Liver (tissue), 9 donors: Measurements from ENCODE around the gene TPX2. TPM values are rescaled to one million over a fixed set of nuclear protein-coding genes. Genes with fewer than 3 reads are reported as not detected.

ENCODE experiments used
- DNase-seq: peaks from one replicate; pipeline ENCODE4 v3.0.0-alpha.2; 2017; ENCODE audit warnings: low spot score
- H3K27ac ChIP-seq, 2 donors: one replicate each; pipeline ENCODE4 v1.7.0; 2013; ENCODE audit warnings: inconsistent platforms in 2 of 2, low read length in 2 of 2, control low read depth in 1 of 2, low read depth in 1 of 2, mild to moderate bottlenecking in 1 of 2
- H3K27me3 ChIP-seq, 4 donors: one replicate each; pipeline versions ENCODE4 v1.6.1 to v1.7.0; 2013; ENCODE audit warnings: low read length in 3 of 4, inconsistent platforms in 1 of 4, mild to moderate bottlenecking in 1 of 4, moderate library complexity in 1 of 4; ENCODE audit not compliant: control insufficient read depth in 4 of 4, insufficient read depth in 4 of 4
- H3K36me3 ChIP-seq, 4 donors: one replicate each; pipeline versions ENCODE4 v1.6.1 to v1.7.0; 2013; ENCODE audit warnings: low read length in 3 of 4, mild to moderate bottlenecking in 3 of 4, low read depth in 1 of 4, moderate library complexity in 1 of 4; ENCODE audit not compliant: control insufficient read depth in 4 of 4, insufficient read depth in 3 of 4
- H3K4me1 ChIP-seq, 4 donors: one replicate each; pipeline versions ENCODE4 v1.6.1 to v1.7.0; 2013; ENCODE audit warnings: low read length in 3 of 4, mild to moderate bottlenecking in 3 of 4, moderate library complexity in 1 of 4; ENCODE audit not compliant: control insufficient read depth in 4 of 4, insufficient read depth in 4 of 4
- H3K4me3 ChIP-seq, 3 donors: one replicate each; pipeline versions ENCODE4 v1.6.1 to v1.7.0; 2013; ENCODE audit warnings: low read length in 3 of 3, control low read depth in 1 of 3, low read depth in 1 of 3, mild to moderate bottlenecking in 1 of 3
- H3K9ac ChIP-seq, 2 donors: one replicate each; pipeline ENCODE4 v1.7.0; 2013; ENCODE audit warnings: low read length in 2 of 2, mild to moderate bottlenecking in 2 of 2, moderate library complexity in 2 of 2, control low read depth in 1 of 2, low read depth in 1 of 2
- H3K9me3 ChIP-seq, 4 donors: one replicate each; pipeline versions ENCODE4 v1.6.1 to v1.7.0; 2013; ENCODE audit warnings: low read length in 3 of 4; ENCODE audit not compliant: control insufficient read depth in 4 of 4
- ATF3 ChIP-seq: IDR thresholded peaks from 2 replicates; pipeline ENCODE4 v1.6.1; 2016; ENCODE audit warnings: antibody characterized with exemption
- CTCF ChIP-seq: fragments of 150-350 bp; IDR thresholded peaks from 2 replicates; pipeline ENCODE4 v1.5.1; 2017; ENCODE audit warnings: improper control_type of control experiment, low read depth, low read length; ENCODE audit not compliant: missing input control
- EGR1 ChIP-seq, 2 donors: IDR thresholded peaks; 2 replicates each; pipeline ENCODE4 v1.6.1; 2016 to 2018; ENCODE audit warnings: antibody characterized with exemption in 2 of 2, low read depth in 2 of 2
- FOXA1 ChIP-seq: IDR thresholded peaks from 2 replicates; pipeline ENCODE4 v1.6.1; 2016; ENCODE audit warnings: antibody characterized with exemption
- FOXA2 ChIP-seq: IDR thresholded peaks from 2 replicates; pipeline ENCODE4 v1.6.1; 2016; ENCODE audit warnings: antibody characterized with exemption
- GABPA ChIP-seq, 2 donors: IDR thresholded peaks in 1 of 2; conservative IDR thresholded peaks in 1 of 2; 2 replicates each; pipeline ENCODE4 v1.6.1; 2016; ENCODE audit warnings: antibody characterized with exemption in 2 of 2, mild to moderate bottlenecking in 1 of 2, moderate library complexity in 1 of 2
- HNF4A ChIP-seq, 2 donors: conservative IDR thresholded peaks; 2 replicates each; pipeline ENCODE4 v1.6.1; 2016; ENCODE audit warnings: antibody characterized with exemption in 2 of 2, mild to moderate bottlenecking in 2 of 2
- HNF4G ChIP-seq: IDR thresholded peaks from 2 replicates; pipeline ENCODE4 v1.6.1; 2016; ENCODE audit warnings: antibody characterized with exemption
- JUND ChIP-seq, 2 donors: IDR thresholded peaks; 2 replicates each; pipeline ENCODE4 v1.6.1; 2016; ENCODE audit warnings: antibody characterized with exemption in 2 of 2
- NR2F2 ChIP-seq: IDR thresholded peaks from 2 replicates; pipeline ENCODE4 v1.6.1; 2016; ENCODE audit warnings: antibody characterized with exemption
- RAD21 ChIP-seq, 2 donors: IDR thresholded peaks; 2 replicates each; pipeline ENCODE4 v1.6.1; 2016; ENCODE audit warnings: antibody characterized with exemption in 2 of 2, mild to moderate bottlenecking in 2 of 2
- RXRA ChIP-seq, 2 donors: IDR thresholded peaks; 2 replicates each; pipeline ENCODE4 v1.6.1; 2017 to 2018; ENCODE audit warnings: antibody characterized with exemption in 2 of 2, mild to moderate bottlenecking in 1 of 2
- SP1 ChIP-seq: IDR thresholded peaks from 2 replicates; pipeline ENCODE4 v1.6.1; 2018; ENCODE audit warnings: antibody characterized with exemption, mild to moderate bottlenecking
- TAF1 ChIP-seq: conservative IDR thresholded peaks from 2 replicates; pipeline ENCODE4 v1.6.1; 2016; ENCODE audit warnings: antibody characterized with exemption, mild to moderate bottlenecking
- YY1 ChIP-seq: IDR thresholded peaks from 2 replicates; pipeline ENCODE4 v1.6.1; 2016; ENCODE audit warnings: antibody characterized with exemption, mild to moderate bottlenecking
- WGBS: extraction: QIAGEN DNeasy Blood & Tissue Kit; methylation state at CpG from one replicate; pipeline ENCODE4 v1.1.7; 2013; 5-methylcytosine and 5-hydroxymethylcytosine counted together
- polyA plus RNA-seq, 2 donors: library from polyadenylated mRNA; stranded (reverse) in 1 of 2; unstranded in 1 of 2; fragments of 200-250 nt in 1 of 2; fragments of >200 nt in 1 of 2; fragmentation: Nextera tagmentation in 1 of 2; extraction: Ambion mirVana in 1 of 2; gene quantifications; one replicate each; pipeline versions ENCODE4 v1.2.1 to v1.2.3, GENCODE V29; 2013 to 2015
- total RNA-seq, 2 donors: library from RNA; depleted of rRNA; stranded (reverse); fragments of >200 nt; gene quantifications; one replicate each; pipeline ENCODE4 v1.2.3, GENCODE V29; 2014
- TF ChIP-seq, protein P1 (sequence below): IDR thresholded peaks from 2 replicates; pipeline ENCODE4 v1.6.1; 2016; ENCODE audit warnings: antibody characterized with exemption, mild to moderate bottlenecking
- TF ChIP-seq, protein P2 (sequence below): IDR thresholded peaks from 2 replicates; pipeline ENCODE4 v1.6.1; 2016; ENCODE audit warnings: antibody characterized with exemption
- TF ChIP-seq, protein P3 (sequence below): IDR thresholded peaks from 2 replicates; pipeline ENCODE4 v1.6.1; 2016; ENCODE audit warnings: antibody characterized with exemption
- donor health status: healthy.
- donor health status: healthy.
- donor health status: healthy.
- donor health status: healthy.
- donor health status: healthy.

TPX2 gene
- total and polyA plus RNA-seq, 4 donors: 1.1 to 40.8 (median 2.4) TPM

GRCh38 chr20:31712112-31712553 lies 27.0 kb upstream of the TPX2 start (continued):
- TF ChIP-seq, protein P1, sequence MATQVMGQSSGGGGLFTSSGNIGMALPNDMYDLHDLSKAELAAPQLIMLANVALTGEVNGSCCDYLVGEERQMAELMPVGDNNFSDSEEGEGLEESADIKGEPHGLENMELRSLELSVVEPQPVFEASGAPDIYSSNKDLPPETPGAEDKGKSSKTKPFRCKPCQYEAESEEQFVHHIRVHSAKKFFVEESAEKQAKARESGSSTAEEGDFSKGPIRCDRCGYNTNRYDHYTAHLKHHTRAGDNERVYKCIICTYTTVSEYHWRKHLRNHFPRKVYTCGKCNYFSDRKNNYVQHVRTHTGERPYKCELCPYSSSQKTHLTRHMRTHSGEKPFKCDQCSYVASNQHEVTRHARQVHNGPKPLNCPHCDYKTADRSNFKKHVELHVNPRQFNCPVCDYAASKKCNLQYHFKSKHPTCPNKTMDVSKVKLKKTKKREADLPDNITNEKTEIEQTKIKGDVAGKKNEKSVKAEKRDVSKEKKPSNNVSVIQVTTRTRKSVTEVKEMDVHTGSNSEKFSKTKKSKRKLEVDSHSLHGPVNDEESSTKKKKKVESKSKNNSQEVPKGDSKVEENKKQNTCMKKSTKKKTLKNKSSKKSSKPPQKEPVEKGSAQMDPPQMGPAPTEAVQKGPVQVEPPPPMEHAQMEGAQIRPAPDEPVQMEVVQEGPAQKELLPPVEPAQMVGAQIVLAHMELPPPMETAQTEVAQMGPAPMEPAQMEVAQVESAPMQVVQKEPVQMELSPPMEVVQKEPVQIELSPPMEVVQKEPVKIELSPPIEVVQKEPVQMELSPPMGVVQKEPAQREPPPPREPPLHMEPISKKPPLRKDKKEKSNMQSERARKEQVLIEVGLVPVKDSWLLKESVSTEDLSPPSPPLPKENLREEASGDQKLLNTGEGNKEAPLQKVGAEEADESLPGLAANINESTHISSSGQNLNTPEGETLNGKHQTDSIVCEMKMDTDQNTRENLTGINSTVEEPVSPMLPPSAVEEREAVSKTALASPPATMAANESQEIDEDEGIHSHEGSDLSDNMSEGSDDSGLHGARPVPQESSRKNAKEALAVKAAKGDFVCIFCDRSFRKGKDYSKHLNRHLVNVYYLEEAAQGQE: no peak
- TF ChIP-seq FOXA2: no peak
- TF ChIP-seq ATF3: no peak
- TF ChIP-seq JUND (IDR thresholded peaks at IDR 0.05): no peak
- TF ChIP-seq SP1: no peak
- no peak for TF ChIP-seq RXRA (IDR thresholded peaks at IDR 0.05)
- TF ChIP-seq NR2F2: no peak
- no peak for TF ChIP-seq EGR1 (IDR thresholded peaks at IDR 0.05; ENCODE audit: low read depth in 2 of 2)
- TF ChIP-seq, protein P2, sequence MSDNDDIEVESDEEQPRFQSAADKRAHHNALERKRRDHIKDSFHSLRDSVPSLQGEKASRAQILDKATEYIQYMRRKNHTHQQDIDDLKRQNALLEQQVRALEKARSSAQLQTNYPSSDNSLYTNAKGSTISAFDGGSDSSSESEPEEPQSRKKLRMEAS: no peak
- TF ChIP-seq HNF4A (conservative IDR thresholded peaks at IDR 0.05): no peak
- TF ChIP-seq YY1: no peak
- no peak for TF ChIP-seq HNF4G

DNA sequence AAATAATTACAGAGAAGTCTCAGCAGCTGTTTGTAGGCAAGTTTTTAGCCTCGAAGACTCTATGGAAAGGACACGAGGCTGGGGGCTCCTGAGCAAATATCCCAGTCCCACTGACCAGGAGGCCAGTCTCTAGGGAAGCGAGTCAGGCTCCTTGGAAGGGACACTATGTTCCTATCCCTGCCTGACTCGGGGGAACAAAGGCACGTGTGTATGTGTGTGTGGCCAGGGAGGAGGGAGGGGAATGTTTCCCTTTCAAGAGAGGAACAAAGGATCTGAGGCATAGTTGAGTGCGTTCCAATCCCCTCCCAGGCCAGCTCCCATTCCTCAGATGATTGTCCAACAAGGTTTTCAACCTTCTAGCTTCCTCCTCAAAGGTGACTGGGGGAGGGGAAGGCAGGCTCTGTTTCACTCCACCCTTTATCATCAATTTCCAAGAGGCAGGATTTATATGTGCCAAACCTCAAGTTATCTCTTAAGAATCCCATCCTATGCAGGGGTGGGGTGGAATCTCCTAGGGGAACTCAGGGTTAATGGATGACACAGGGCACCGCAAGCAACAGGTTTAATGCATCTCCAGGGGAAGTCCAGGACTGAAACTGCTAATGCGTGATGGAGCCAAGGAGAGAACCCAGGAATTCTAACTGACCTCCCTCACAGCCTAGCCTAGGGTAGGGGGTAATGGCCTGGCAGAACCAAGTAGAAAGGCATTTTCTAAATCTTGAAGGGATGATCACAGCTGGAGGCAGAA lies 26.4 kb upstream of the TPX2 start:
- 48% methylated on average over 8 of the region's 8 CpGs for WGBS
- peaks cover 0 to 3% (median 0%) of the 10 kb centered on the region in 4 donors for H3K36me3 ChIP-seq
- TF ChIP-seq FOXA2 (no peak), HNF4G (no peak), RAD21 (IDR thresholded peaks at IDR 0.05) (peak in 1 of 2 donors; percentile 4), ATF3 (no peak), YY1 (no peak), GABPA (IDR thresholded peaks at IDR 0.05 in 1 of 2, conservative IDR thresholded peaks at IDR 0.05 in 1 of 2) (no peak), SP1 (peak; percentile 81), JUND (IDR thresholded peaks at IDR 0.05) (peak in 1 of 2 donors; percentile 17), NR2F2 (peak; percentile 23), HNF4A (conservative IDR thresholded peaks at IDR 0.05) (no peak), CTCF (no peak), TAF1 (no peak), EGR1 (IDR thresholded peaks at IDR 0.05; ENCODE audit: low read depth in 2 of 2) (no peak), RXRA (IDR thresholded peaks at IDR 0.05) (peak; percentile 17 to 55), FOXA1 (no peak)
- TF ChIP-seq, protein P3, sequence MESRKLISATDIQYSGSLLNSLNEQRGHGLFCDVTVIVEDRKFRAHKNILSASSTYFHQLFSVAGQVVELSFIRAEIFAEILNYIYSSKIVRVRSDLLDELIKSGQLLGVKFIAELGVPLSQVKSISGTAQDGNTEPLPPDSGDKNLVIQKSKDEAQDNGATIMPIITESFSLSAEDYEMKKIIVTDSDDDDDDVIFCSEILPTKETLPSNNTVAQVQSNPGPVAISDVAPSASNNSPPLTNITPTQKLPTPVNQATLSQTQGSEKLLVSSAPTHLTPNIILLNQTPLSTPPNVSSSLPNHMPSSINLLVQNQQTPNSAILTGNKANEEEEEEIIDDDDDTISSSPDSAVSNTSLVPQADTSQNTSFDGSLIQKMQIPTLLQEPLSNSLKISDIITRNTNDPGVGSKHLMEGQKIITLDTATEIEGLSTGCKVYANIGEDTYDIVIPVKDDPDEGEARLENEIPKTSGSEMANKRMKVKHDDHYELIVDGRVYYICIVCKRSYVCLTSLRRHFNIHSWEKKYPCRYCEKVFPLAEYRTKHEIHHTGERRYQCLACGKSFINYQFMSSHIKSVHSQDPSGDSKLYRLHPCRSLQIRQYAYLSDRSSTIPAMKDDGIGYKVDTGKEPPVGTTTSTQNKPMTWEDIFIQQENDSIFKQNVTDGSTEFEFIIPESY: no peak
- TF ChIP-seq, protein P2: peak; percentile 65
- TF ChIP-seq, protein P1: no peak
- H3K9me3 ChIP-seq: no peaks in the 10 kb centered on the region
- peak overlapping the region; percentile 77 to 79 for H3K27ac ChIP-seq
- peaks cover 20 to 69% (median 57%) of the 10 kb centered on the region in 4 donors for H3K4me1 ChIP-seq
- no peaks in the 10 kb centered on the region for H3K27me3 ChIP-seq
- peak; percentile 38 for DNase-seq
- no peak overlapping the region for H3K4me3 ChIP-seq
- no peak overlapping the region for H3K9ac ChIP-seq
